Activated CD4-positive, alpha-beta T cell treated with anti-CD3 and anti-CD28 coated beads, Interleukin-2, amount 10 ng/mL, durations not matched to agents 24 days and 14 days (primary cell): Measurements from ENCODE around the gene AAMP. TPM values are rescaled to one million over a fixed set of nuclear protein-coding genes. Genes with fewer than 3 reads are reported as not detected.

Source experiments
- DNase-seq: peaks from one replicate; pipeline ENCODE4 v3.0.0; 2022
- H3K27ac Mint-ChIP-seq: one replicate; pipeline ENCODE4 v1.8.0; 2022; ENCODE audit warnings: mild to moderate bottlenecking, mixed read lengths
- H3K27me3 Mint-ChIP-seq: one replicate; pipeline ENCODE4 v1.8.0; 2022; ENCODE audit warnings: mixed read lengths
- H3K36me3 Mint-ChIP-seq: one replicate; pipeline ENCODE4 v1.8.0; 2022; ENCODE audit warnings: low read depth, mild to moderate bottlenecking, mixed read lengths
- H3K4me1 Mint-ChIP-seq: one replicate; pipeline ENCODE4 v1.8.0; 2021; ENCODE audit warnings: mixed read lengths
- H3K4me3 Mint-ChIP-seq: one replicate; pipeline ENCODE4 v1.8.0; 2022; ENCODE audit warnings: mild to moderate bottlenecking, moderate library complexity, mixed read lengths
- H3K9me3 Mint-ChIP-seq: one replicate; pipeline ENCODE4 v1.8.0; 2021; ENCODE audit warnings: mixed read lengths
- intact Hi-C: fragments of 100-400 bp; cut with micrococcal nuclease; formaldehyde crosslinking; loops from one replicate; pipeline ENCODE4 v1.15.1; 2023
- total RNA-seq: library from RNA; stranded (reverse); gene quantifications from 2 replicates; pipeline ENCODE4 v1.2.3, GENCODE V29; 2022

AAMP gene
- total RNA-seq, 1 donor from 2014 or later: 89.0 TPM

DNA sequence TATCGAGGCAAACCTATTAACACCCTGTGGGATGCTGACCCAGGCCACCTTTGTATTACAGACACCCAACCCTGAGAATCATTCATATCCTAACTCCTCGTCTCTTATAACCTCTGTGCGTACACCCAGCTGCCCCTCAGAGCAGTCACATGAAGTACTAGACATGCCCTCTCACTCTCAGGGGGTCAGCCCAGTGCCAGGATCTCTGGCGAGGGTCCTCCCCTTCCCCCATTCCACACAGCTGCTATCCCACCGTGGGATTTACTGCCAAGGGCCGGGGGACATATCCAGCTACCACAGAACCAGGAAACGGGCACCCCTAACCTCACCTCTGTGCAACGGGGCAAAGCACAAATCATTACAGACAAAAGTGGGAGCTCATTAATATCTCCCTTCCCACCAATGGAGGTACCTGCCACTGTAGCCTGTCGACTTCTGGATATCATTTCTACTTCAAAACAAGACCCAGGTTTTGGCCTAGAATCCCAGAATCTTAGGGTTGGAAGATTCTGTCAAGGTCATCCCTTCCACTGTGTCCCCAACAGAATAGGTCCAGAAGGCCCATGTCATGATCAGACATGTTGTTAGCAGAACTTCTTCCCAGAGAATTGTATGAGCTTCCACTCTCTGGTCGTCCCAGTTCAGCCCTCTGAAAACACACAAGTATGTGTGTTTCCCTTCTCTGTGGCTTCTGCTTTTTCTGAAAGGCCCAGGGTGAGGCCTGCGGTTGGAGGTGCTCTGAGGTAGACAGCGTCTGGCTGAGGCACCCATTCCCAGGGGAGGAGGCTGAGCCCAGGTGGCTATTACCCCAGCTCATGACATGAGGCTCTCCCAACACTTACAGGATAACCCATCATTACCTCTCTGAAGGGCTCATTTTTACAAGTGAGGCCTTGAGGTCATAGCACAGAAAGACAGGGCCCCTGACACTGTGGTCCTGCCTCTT, 20.7 kb upstream of the AAMP start:
- Mint-ChIP-seq H3K36me3 (peaks cover 12% of the 10 kb centered on the region), H3K9me3 (no peaks in the 10 kb centered on the region), H3K4me1 (peaks cover 61% of the 10 kb centered on the region), H3K27ac (peak overlapping the region; percentile 91), H3K27me3 (peaks cover 3% of the 10 kb centered on the region), H3K4me3 (peak overlapping the region; percentile 94)
- DNase-seq: peak; percentile 86
- intact Hi-C loops: loop anchor here (1.0 to 5.0 kb wide), 2 partner anchors 20 to 77 kb away; partner anchors contain the start of genes AAMP and PNKD

DNA sequence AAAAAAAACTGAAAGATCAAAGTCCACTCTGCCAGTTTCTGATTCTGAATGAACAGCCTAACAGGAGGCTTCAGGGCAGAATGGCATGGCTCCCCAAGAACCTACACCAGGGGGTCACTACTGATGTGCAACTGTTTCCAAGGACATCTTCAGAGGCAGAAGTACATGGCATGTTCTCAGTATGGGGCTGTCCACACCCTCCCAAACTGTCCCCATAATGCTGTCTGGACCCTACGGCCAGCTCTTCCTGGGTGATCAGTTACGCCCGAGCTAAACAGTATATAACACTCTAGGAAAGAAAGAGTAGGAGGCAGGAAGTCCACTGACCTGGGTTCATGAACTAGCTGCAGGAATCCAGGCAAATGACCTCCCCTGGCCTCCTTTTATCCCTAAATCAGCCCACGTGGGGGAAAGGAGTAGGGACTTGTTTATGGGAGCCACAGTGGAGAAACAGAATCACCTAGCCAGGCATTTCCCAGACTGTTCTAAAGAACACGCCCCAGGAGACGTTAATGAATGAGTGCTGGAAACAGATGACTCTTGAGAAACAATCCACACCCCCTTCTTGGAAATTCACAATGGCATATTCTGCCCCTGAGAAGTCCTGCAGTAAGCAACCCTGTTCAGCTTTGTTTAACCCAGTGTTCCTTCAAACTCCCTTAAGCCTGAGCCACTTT, 19.8 kb upstream of the AAMP start:
- Mint-ChIP-seq H3K27me3 (no peaks in the 10 kb centered on the region), H3K4me1 (peaks cover 66% of the 10 kb centered on the region), H3K4me3 (peak overlapping the region; percentile 94), H3K36me3 (peaks cover 16% of the 10 kb centered on the region), H3K27ac (peak overlapping the region; percentile 91), H3K9me3 (no peaks in the 10 kb centered on the region)
- intact Hi-C loops: loop anchor here (5.0 to 10.0 kb wide), 2 partner anchors 78 to 1095 kb away; partner anchors contain the start of gene DNPEP
- peak; percentile 63 for DNase-seq

DNA sequence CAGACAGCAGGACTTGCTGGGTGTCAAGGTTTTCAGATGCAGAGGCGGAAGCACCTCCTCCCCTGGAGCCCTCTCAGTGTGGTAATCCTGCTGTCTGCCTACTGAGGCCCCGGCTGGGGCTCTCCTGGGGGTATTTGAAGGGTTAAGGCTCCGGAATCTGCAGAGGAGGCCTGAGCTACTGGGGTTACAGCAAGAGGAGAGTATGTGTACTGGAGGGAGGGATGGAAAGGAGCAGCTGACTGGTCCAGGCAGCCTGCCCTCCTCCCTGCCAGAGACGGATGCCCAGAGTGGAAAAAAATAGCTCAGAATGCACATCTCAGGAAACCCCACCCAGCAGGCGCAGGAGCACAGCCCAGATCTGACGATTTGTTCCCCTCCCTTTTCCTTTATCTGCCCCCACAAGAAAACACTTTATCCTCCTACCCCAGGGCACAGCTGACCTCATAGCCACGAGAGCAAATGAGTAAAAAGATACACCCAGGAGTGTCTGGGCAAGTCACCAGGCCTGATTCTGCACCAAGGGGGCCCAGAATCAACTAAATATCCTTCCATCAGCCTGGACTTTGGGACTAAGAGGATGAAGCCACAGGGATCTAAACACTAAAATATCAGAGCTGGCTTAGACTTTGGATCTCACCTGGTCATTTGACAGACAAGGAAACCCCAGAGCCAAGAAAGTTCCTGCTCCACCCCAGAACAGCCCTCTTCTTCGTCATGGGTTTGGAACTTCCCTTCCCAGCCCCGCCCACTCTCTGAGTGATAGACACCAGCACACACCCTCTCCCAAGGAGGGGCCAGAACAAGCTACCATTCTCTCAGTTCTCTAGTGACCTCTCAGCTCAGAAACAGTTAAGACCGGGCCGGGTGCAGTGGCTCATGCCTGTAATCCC, 16.9 kb upstream of the AAMP start:
- H3K27ac Mint-ChIP-seq: peak overlapping the region; percentile 92
- peaks cover 67% of the 10 kb centered on the region for H3K4me1 Mint-ChIP-seq
- H3K4me3 Mint-ChIP-seq: peak overlapping the region; percentile 86
- H3K36me3 Mint-ChIP-seq: peaks cover 20% of the 10 kb centered on the region
- intact Hi-C loops: loop anchor here (1.0 to 10.0 kb wide), 6 partner anchors 17 to 1098 kb away; partner anchors contain the start of genes AAMP, ARPC2, CNOT9 and DNPEP
- H3K27me3 Mint-ChIP-seq: no peaks in the 10 kb centered on the region
- H3K9me3 Mint-ChIP-seq: no peaks in the 10 kb centered on the region
- peak; percentile 95 for DNase-seq

DNA sequence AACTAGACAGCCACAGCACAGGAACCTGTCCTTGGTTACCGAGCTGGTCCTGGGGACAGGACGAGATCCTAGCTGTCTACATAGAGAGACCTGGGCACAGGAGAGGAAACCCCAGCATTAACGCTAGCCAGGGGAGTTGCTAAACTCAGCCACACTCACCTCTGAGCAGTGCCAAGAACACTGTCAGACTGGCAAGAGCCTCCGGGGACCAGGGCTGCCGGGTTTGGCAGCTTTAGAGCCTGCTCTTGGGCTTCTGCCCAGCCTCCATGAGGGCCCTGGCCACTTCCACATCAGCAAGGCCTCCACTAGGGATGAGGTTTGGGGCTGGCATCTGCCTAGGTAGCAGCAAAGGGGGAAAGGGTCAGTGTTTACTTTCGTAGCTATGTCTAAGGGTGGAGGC, 15.7 kb upstream of the AAMP start:
- peak overlapping the region; percentile 86 for H3K4me3 Mint-ChIP-seq
- no peaks in the 10 kb centered on the region for H3K9me3 Mint-ChIP-seq
- H3K4me1 Mint-ChIP-seq: peaks cover 58% of the 10 kb centered on the region
- H3K36me3 Mint-ChIP-seq: peaks cover 25% of the 10 kb centered on the region
- H3K27ac Mint-ChIP-seq: peak overlapping the region; percentile 92
- intact Hi-C loops: loop anchor here (1.0 to 10.0 kb wide), 5 partner anchors 15 to 1099 kb away; partner anchors contain the start of genes AAMP, ARPC2, CNOT9 and DNPEP
- no peaks in the 10 kb centered on the region for H3K27me3 Mint-ChIP-seq
- DNase-seq: peak; percentile 67

DNA sequence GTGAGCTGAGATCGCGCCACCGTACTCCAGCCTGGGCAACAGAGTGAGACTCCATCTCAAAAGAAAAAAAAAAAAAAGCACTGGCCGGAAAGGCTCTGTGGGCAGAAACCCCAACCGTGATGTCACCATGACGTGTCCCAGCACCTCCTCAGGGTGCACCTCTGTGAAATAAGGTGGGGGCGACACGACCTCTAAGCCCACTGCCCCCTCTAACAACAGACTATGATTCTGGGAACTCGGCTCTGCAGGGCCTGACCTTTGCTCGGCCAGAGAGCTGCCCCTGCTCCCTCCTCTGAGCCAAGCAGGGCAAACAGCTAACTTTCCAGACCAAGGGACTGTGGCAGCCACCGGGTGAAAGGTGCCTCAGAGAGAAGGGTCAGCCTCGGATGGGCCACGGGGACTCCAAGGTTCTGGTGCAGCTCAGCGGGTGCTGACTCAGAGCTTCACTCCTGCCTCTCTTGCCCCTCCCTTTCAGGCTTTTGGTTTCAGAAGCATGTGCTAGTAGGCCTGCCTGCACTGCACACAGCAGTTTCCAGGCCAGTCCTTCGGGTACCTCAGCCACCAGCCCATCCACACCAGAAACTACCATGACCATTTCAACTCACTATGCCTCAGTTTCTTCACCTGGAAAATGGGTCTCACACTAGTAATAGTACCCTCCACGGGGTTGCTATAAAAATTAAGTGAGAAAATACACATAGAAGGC, 14.3 kb upstream of the AAMP start:
- Mint-ChIP-seq H3K4me1 (peaks cover 48% of the 10 kb centered on the region), H3K27me3 (no peaks in the 10 kb centered on the region), H3K9me3 (no peaks in the 10 kb centered on the region), H3K4me3 (peak overlapping the region; percentile 86), H3K27ac (peak overlapping the region; percentile 92), H3K36me3 (peaks cover 36% of the 10 kb centered on the region)
- intact Hi-C loops: loop anchor here (10.0 kb wide), 1 partner anchor 1101 kb away; the partner anchor contains the start of gene DNPEP
- peak; percentile 87 for DNase-seq

DNA sequence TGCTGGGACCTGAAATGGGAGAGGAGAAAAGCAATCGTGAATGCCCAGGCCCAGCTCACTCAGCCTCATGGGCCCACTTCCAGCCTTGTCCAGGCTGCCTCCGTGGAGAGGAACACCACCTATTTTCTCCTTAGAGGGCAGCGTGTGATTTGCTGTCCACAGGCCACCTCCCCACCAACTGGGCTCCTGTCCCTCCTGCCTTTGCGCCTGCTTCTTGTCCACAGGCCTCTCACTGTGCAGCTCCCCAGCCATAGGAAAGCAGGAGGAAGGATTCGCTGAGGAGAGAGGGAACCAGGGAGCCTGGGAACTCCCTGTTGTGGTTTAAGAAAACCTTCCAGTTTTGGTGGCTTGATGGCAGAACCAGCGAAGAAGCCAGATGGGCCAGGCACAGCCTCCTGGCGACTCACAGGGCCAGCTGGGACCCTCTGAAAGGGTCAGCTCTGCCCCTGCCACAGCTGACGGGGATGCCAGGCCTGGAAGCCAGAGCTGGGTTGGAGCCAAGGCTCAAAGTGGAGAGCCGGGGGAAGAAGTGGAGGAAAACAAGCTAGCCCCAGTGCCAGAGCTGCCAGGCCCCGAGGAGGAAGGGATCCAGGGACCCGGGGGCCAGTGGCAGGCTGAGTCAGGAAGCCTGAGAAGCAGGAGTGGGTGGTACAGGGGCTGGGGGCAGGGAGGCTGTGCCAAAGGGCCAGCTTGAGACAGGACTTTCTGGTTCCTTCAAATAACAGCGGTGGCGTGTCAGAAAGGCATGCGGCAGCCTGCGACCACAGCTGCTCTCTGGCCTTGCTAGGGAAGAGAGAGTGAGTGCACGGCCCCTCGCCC, 12.4 kb upstream of the AAMP start:
- Mint-ChIP-seq H3K27me3 (no peaks in the 10 kb centered on the region), H3K4me3 (no peak overlapping the region), H3K27ac (peak overlapping the region; percentile 41), H3K36me3 (peaks cover 38% of the 10 kb centered on the region), H3K4me1 (peaks cover 38% of the 10 kb centered on the region), H3K9me3 (no peaks in the 10 kb centered on the region)
- DNase-seq: no peak
- intact Hi-C loops: loop anchor here (10.0 kb wide), 1 partner anchor 1102 kb away; the partner anchor contains the start of gene DNPEP

DNA sequence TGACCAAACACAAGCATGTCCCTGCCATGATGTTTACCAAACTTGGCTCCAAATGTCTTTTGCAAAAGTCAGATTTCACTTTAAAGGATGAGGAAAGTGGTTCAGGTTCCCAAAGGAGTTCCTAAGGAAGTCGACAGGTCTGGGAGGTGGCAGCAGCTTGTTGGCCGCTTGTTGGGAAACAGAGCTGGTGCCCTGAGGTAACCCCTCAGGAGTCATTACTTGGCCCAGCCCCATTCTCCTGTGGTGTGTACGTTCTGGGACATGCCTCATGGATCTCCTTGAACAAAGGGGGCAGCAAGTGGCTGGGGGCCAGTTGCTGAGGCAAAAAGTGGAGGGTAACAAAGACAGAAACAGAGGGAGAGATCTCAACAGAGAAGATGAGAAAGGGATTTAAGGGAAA, 11.5 kb upstream of the AAMP start:
- Mint-ChIP-seq H3K27ac (peak overlapping the region; percentile 74), H3K4me1 (peaks cover 29% of the 10 kb centered on the region), H3K9me3 (no peaks in the 10 kb centered on the region), H3K27me3 (no peaks in the 10 kb centered on the region), H3K36me3 (peaks cover 45% of the 10 kb centered on the region), H3K4me3 (no peak overlapping the region)
- intact Hi-C loops: loop anchor here (10.0 kb wide), 1 partner anchor 1103 kb away; the partner anchor contains the start of gene DNPEP
- no peak for DNase-seq

DNA sequence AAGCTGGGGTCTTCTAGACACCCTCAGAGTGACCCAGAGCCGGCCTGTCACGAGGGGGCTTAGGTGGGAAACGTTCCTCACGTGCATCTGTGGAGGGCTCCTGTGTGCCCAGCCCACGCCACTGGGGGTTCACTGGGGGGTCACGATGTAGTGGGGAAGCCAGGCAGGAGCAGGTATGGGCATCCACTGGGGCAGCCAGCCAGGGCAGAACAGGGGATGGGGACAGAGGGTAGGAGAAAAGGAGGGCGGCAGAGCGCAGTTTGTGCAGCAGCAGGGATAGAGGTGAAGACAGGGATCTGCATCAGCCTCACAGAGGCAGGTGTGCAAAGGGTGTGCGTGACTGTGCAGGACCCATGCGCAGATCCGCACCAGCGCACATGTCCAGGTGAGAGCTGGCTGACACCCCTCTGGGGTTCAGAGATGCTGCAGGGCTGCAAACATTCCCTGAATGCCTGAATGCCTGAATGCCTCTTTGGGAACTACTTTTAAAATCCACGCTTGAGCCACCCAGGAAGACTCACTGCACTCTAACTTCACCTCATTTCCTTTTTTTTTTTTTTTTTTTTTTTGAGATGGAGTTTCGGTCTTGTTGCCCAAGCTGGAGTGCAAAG, 10.4 kb upstream of the AAMP start:
- Mint-ChIP-seq H3K4me3 (no peak overlapping the region), H3K27me3 (no peaks in the 10 kb centered on the region), H3K36me3 (peaks cover 45% of the 10 kb centered on the region), H3K27ac (no peak overlapping the region), H3K4me1 (peaks cover 20% of the 10 kb centered on the region), H3K9me3 (no peaks in the 10 kb centered on the region)
- DNase-seq: no peak
- intact Hi-C loops: loop anchor here (10.0 kb wide), 1 partner anchor 1104 kb away; the partner anchor contains the start of gene DNPEP

DNA sequence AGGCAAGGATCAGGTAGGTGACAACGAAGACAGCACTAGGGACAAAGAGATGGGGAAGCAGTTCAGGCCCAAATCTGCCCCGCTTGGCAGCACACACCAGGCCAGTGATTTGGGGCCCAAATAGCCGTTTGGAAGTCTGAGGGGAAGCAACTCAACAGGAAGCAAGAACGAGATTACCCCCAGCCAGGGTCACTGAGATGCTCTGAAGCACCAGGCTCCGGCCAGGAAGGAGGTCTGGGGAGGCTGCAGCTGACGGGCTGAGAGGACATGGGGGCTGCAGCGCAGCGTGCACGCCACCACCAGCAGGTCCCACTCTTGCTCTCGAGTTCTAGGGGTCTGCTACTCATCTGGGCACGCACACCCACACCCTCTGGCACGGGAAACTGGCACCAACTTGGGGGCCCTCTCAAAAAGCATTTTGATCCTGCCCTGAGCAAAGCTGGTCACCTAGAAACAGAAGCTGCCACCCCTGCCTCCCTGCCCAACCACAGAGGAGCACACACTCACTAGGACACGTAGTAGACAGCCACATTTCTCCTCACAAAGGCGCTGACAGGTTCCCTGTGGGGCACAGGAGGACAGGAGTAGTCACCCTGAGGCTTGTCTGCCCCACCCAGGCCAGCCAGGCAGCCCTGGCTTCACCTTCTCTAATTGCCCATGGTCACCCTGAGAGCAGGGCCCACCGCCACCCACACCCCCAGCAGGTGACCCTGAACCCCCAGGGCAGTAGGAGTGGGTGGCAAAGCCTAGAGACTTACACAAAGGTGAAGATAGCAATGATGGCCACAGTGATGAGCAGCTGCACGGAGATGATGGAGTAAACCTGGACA, 8.8 kb upstream of the AAMP start:
- intact Hi-C loops: loop anchor here (10.0 kb wide), 1 partner anchor 1864 kb away; the partner anchor contains the start of gene SMARCAL1
- Mint-ChIP-seq H3K4me1 (peaks cover 11% of the 10 kb centered on the region), H3K27ac (no peak overlapping the region), H3K9me3 (no peaks in the 10 kb centered on the region), H3K27me3 (no peaks in the 10 kb centered on the region), H3K4me3 (no peak overlapping the region), H3K36me3 (peaks cover 57% of the 10 kb centered on the region)
- no peak for DNase-seq

DNA sequence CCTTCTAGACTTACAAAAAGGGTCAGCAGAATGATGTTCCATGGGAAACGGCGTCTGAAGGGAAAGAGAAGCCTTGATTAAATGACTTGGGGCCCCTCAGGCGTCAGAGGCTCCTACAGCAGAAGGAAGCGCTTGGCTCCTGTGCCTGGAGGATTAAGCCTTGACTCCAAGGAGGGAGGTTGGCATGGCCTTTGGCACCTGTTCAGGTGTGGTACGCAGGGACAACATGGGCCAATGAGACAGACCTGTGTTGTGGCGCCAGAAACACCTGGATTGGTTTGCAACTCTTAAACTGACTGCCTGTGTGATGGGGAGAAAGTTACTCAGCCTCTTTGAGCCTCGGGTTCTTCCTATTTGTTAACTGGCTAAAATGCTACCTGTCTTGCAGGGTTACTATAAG, 8.0 kb upstream of the AAMP start:
- intact Hi-C loops: loop anchor here (10.0 kb wide), 1 partner anchor 1863 kb away; the partner anchor contains the start of gene SMARCAL1
- peaks cover 8% of the 10 kb centered on the region for H3K4me1 Mint-ChIP-seq
- no peak for DNase-seq
- H3K4me3 Mint-ChIP-seq: no peak overlapping the region
- peaks cover 55% of the 10 kb centered on the region for H3K36me3 Mint-ChIP-seq
- H3K27ac Mint-ChIP-seq: no peak overlapping the region
- H3K27me3 Mint-ChIP-seq: no peaks in the 10 kb centered on the region
- no peaks in the 10 kb centered on the region for H3K9me3 Mint-ChIP-seq
